Neuronal stem cell (in vitro differentiated cells): ENCODE results near the gene TKTL1.
"Not testable (repeated sequence)": the region's sequence is repeated elsewhere in the genome, so short reads cannot be mapped to it uniquely, and the experiment has no call there.

ENCODE experiments used
- DNase-seq: peaks from one replicate; pipeline ENCODE4 v3.0.0-alpha.2; 2013; ENCODE audit warnings: low spot score
- H2AFZ ChIP-seq: one replicate; pipeline ENCODE4 v1.6.1; 2013; ENCODE audit warnings: mild to moderate bottlenecking, low read length, inconsistent platforms
- H2AK5ac ChIP-seq: 2 replicates; pipeline ENCODE4 v1.6.1; 2013; ENCODE audit warnings: low read depth, mild to moderate bottlenecking, inconsistent platforms, low read length, moderate library complexity, mixed read lengths
- H2BK120ac ChIP-seq: 2 replicates; pipeline ENCODE4 v1.6.1; 2013; ENCODE audit warnings: low read depth, mild to moderate bottlenecking, inconsistent platforms, low read length, moderate library complexity, mixed read lengths
- H2BK12ac ChIP-seq: one replicate; pipeline ENCODE4 v1.6.1; 2013; ENCODE audit warnings: low read length, inconsistent platforms
- H2BK15ac ChIP-seq: 2 replicates; pipeline ENCODE4 v1.6.1; 2013; ENCODE audit warnings: mild to moderate bottlenecking, low read length, inconsistent platforms, mixed read lengths
- H2BK5ac ChIP-seq: one replicate; pipeline ENCODE4 v1.6.1; 2013; ENCODE audit warnings: inconsistent platforms, mild to moderate bottlenecking, low read length, moderate library complexity
- H3K14ac ChIP-seq: one replicate; pipeline ENCODE4 v1.6.1; 2013; ENCODE audit warnings: low read length, inconsistent platforms
- H3K18ac ChIP-seq: 2 replicates; pipeline ENCODE4 v1.6.1; 2013; ENCODE audit warnings: low read length, inconsistent platforms
- H3K23ac ChIP-seq: 2 replicates; pipeline ENCODE4 v1.6.1; 2013; ENCODE audit warnings: low read depth, mild to moderate bottlenecking, mixed read lengths, low read length, inconsistent platforms; ENCODE audit not compliant: poor library complexity
- H3K27ac ChIP-seq: replicated peaks from 3 replicates; pipeline ENCODE4 v1.5.1; 2013; ENCODE audit warnings: low read length, inconsistent platforms
- H3K27me3 ChIP-seq, 3 experiments: 2 replicates each; pipeline ENCODE4 v1.6.1; 2013; ENCODE audit warnings: low read length in 3 of 3, mild to moderate bottlenecking in 2 of 3, inconsistent platforms in 1 of 3, low read depth in 1 of 3, mixed read lengths in 1 of 3, moderate library complexity in 1 of 3; ENCODE audit not compliant: control insufficient read depth in 3 of 3, insufficient read depth in 3 of 3
- H3K36me3 ChIP-seq, 2 donors: replicated peaks in 1 of 2; 2 replicates each; pipeline ENCODE4 v1.6.1; 2013; ENCODE audit warnings: low read length in 2 of 2; ENCODE audit not compliant: control insufficient read depth in 2 of 2, insufficient read depth in 2 of 2
- H3K4ac ChIP-seq: 2 replicates; pipeline ENCODE4 v1.6.1; 2013; ENCODE audit warnings: inconsistent platforms, mild to moderate bottlenecking, low read length, moderate library complexity
- H3K4me1 ChIP-seq, 2 donors: 1 replicate in 1 of 2; 2 replicates in 1 of 2; pipeline ENCODE4 v1.6.1; 2013; ENCODE audit warnings: low read length in 2 of 2, low read depth in 1 of 2; ENCODE audit not compliant: control insufficient read depth in 2 of 2, insufficient read depth in 1 of 2
- H3K4me2 ChIP-seq: one replicate; pipeline ENCODE4 v1.6.1; 2013; ENCODE audit warnings: mild to moderate bottlenecking, low read length, inconsistent platforms; ENCODE audit not compliant: insufficient read depth, poor library complexity, severe bottlenecking
- H3K4me3 ChIP-seq, 2 donors: 2 replicates each; pipeline ENCODE4 v1.5.1; 2013; ENCODE audit warnings: low read length in 2 of 2, mild to moderate bottlenecking in 2 of 2, inconsistent platforms in 1 of 2, moderate library complexity in 1 of 2
- H3K79me1 ChIP-seq: one replicate; pipeline ENCODE4 v1.6.1; 2013; ENCODE audit warnings: low read depth, mild to moderate bottlenecking, inconsistent platforms, low read length, moderate library complexity
- H3K9ac ChIP-seq: one replicate; pipeline ENCODE4 v1.6.1; 2013; ENCODE audit warnings: mild to moderate bottlenecking, low read depth, low read length, inconsistent platforms; ENCODE audit not compliant: poor library complexity
- H3K9me3 ChIP-seq, 2 donors: replicated peaks in 1 of 2; 2 replicates each; pipeline versions ENCODE3 to v1.6.1; 2013; ENCODE audit warnings: low read length in 2 of 2, mild to moderate bottlenecking in 2 of 2, inconsistent platforms in 1 of 2, low read depth in 1 of 2, mixed read lengths in 1 of 2, moderate library complexity in 1 of 2; ENCODE audit not compliant: control insufficient read depth in 2 of 2, insufficient read depth in 1 of 2
- H4K8ac ChIP-seq: one replicate; pipeline ENCODE4 v1.6.1; 2013; ENCODE audit warnings: low read depth, mild to moderate bottlenecking, inconsistent platforms, low read length, moderate library complexity
- H4K91ac ChIP-seq: one replicate; pipeline ENCODE4 v1.6.1; 2013; ENCODE audit warnings: low read length, low read depth, mild to moderate bottlenecking, inconsistent platforms; ENCODE audit not compliant: poor library complexity
- WGBS, 2 donors: extraction: QIAGEN DNeasy Blood & Tissue Kit; methylation state at CpG; one replicate each; pipeline ENCODE4 v1.1.7; 2013; ENCODE audit warnings: missing lambda C conversion rate in 2 of 2, mixed read lengths in 1 of 2; ENCODE audit not compliant: insufficient read length in 2 of 2, insufficient replicate concordance in 1 of 2; ENCODE audit errors: extremely low coverage in 2 of 2; 5-methylcytosine and 5-hydroxymethylcytosine counted together

TKTL1 gene

GRCh38 chrX:154300816-154301215 lies 5.2 kb downstream of the TKTL1 start:
- Histone ChIP-seq H3K4ac (no peak overlapping the region), H3K18ac (no peak overlapping the region), H3K14ac (no peak overlapping the region), H3K27me3 (peaks cover 0 to 11% (median 0%) of the 10 kb centered on the region in 3 experiments), H4K8ac (no peak overlapping the region), H3K4me1 (peaks cover 5 to 10% of the 10 kb centered on the region in 2 donors), H3K36me3 (no peaks in the 10 kb centered on the region), H2BK5ac (no peak overlapping the region), H2BK15ac (no peak overlapping the region), H3K9ac (no peak overlapping the region), H3K9me3 (no peaks in the 10 kb centered on the region), H3K79me1 (no peaks in the 10 kb centered on the region), H2BK120ac (no peak overlapping the region), H2BK12ac (no peak overlapping the region), H3K23ac (no peak overlapping the region), H2AFZ (no peak overlapping the region), H3K4me2 (no peak overlapping the region), H4K91ac (no peak overlapping the region), H3K27ac (no peak overlapping the region), H2AK5ac (no peak overlapping the region), H3K4me3 (no peak overlapping the region)
- WGBS, 2 donors = no CpG with 5 or more reads among the region's 8 CpGs
- no peak for DNase-seq

DNA sequence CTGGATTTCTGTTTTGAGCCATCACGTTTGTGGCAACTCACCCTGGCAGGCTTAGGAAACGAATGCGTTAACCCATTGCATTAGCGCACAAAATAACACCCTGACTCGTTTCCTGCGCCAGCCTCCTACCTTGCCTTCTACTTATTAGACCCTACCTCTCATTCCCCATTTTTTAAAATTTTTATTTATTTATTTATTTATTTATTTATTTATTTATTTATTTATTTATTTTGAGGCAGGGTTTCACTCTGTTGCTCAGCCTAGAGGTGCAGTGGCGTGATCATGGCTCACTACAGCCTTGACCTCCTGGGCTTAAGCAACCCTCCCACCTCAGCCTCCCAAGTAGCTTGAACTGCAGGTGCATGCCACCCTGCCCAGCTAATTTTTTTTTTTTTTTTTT lies 7.4 kb downstream of the TKTL1 start:
- not testable (repeated sequence) for H2BK120ac ChIP-seq, H3K9ac ChIP-seq, H2AFZ ChIP-seq, H3K23ac ChIP-seq, H2BK5ac ChIP-seq, H2BK12ac ChIP-seq, H3K79me1 ChIP-seq, H2BK15ac ChIP-seq, H3K9me3 ChIP-seq, H3K4ac ChIP-seq, H3K18ac ChIP-seq, H4K8ac ChIP-seq, H2AK5ac ChIP-seq, H3K4me3 ChIP-seq, H3K14ac ChIP-seq, H4K91ac ChIP-seq, DNase-seq, H3K36me3 ChIP-seq, H3K4me2 ChIP-seq, H3K27ac ChIP-seq
- no CpG with 5 or more reads among the region's 7 CpGs for whole genome bisulfite sequencing, 2 donors
- peaks cover 5 to 10% of the 10 kb centered on the region in 2 donors for H3K4me1 ChIP-seq
- H3K27me3 ChIP-seq = peaks cover 0 to 21% (median 0%) of the 10 kb centered on the region in 3 experiments

GRCh38 chrX:154303476-154303875 lies 7.9 kb downstream of the TKTL1 start:
- Histone ChIP-seq H2BK120ac (no peak overlapping the region), H3K18ac (no peak overlapping the region), H3K9me3 (no peaks in the 10 kb centered on the region), H3K23ac (no peak overlapping the region), H3K14ac (no peak overlapping the region), H2BK12ac (no peak overlapping the region), H3K4me2 (no peak overlapping the region), H3K79me1 (no peaks in the 10 kb centered on the region), H3K4me3 (no peak overlapping the region), H3K27ac (no peak overlapping the region), H4K91ac (no peak overlapping the region), H3K4ac (no peak overlapping the region), H2BK15ac (no peak overlapping the region), H3K9ac (no peak overlapping the region), H3K36me3 (no peaks in the 10 kb centered on the region), H3K27me3 (peaks cover 0 to 21% (median 0%) of the 10 kb centered on the region in 3 experiments), H2AFZ (no peak overlapping the region), H2AK5ac (no peak overlapping the region), H2BK5ac (no peak overlapping the region), H4K8ac (no peak overlapping the region), H3K4me1 (peaks cover 5 to 10% of the 10 kb centered on the region in 2 donors)
- WGBS, 2 donors = no CpG with 5 or more reads among the region's 8 CpGs
- DNase-seq = no peak

- no peak overlapping the region for H4K8ac ChIP-seq
- no peak overlapping the region for H3K4ac ChIP-seq
- no peak overlapping the region for H2BK120ac ChIP-seq
- no peak overlapping the region for H2AK5ac ChIP-seq
- H2BK15ac ChIP-seq = no peak overlapping the region
- DNase-seq = no peak
- H3K14ac ChIP-seq = no peak overlapping the region
- no peak overlapping the region for H3K4me3 ChIP-seq
- H3K27ac ChIP-seq = peak overlapping the region; percentile 79
- no peaks in the 10 kb centered on the region for H3K36me3 ChIP-seq
- H3K9ac ChIP-seq = no peak overlapping the region
- H2BK12ac ChIP-seq = no peak overlapping the region
- no peak overlapping the region for H3K4me2 ChIP-seq
- no peak overlapping the region for H2BK5ac ChIP-seq
- no peak overlapping the region for H4K91ac ChIP-seq
- H3K9me3 ChIP-seq = no peaks in the 10 kb centered on the region
- no CpG with 5 or more reads among the region's 10 CpGs for WGBS, 2 donors
- H3K18ac ChIP-seq = peak overlapping the region; percentile 67
- peak overlapping the region; percentile 54 for H2AFZ ChIP-seq
- H3K27me3 ChIP-seq = peaks cover 0 to 28% (median 0%) of the 10 kb centered on the region in 3 experiments
- no peaks in the 10 kb centered on the region for H3K79me1 ChIP-seq
- peaks cover 5 to 10% of the 10 kb centered on the region in 2 donors for H3K4me1 ChIP-seq
- H3K23ac ChIP-seq = no peak overlapping the region
Observed at GRCh38 chrX:154304846-154305245, 9.3 kb downstream of the TKTL1 start.
